NCI-H446 treated with DMSO at 0.1 percent for 48 hours (cell line): ENCODE results near the gene PRR29.
"Not testable (repeated sequence)": the region's sequence is repeated elsewhere in the genome, so short reads cannot be mapped to it uniquely, and the experiment has no call there.

Experiments
- DNase-seq: peaks from one replicate; lab custom pipeline; 2025; lab: John Stamatoyannopoulos, UW

The PRR29 gene

DNA sequence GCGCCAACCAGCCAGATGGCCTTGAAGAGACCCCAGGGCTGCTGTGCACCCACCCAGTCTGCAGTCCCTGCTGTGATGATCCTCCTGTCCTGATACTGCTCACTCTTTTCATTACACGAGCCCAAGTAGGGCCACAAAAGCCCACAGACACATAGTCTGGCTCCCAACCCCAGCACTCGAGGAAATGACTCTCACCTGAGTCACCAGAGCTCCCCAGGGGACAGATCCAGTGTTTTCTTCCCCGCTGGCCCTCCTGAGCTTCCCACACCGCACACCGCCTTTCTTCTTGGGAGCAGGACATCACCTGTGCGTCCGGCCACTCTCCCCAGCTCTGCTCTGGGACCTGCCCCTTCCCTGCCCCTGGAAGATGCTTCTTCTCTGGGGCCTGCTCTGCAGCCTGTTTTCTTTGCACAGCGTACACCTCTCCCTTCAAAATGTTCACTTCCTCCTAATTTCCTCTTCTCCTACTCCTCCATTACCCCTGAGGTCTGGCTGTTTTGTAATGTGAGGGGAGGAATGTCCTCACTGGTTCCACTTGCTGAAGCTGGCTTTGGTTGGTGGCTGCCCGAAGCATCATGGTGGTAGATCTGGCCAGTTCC is 23.5 kb upstream of the PRR29 start:
- no peak for DNase-seq

- no peak for DNase-seq
Measured at GRCh38 chr17:63975541-63976092, 22.5 kb upstream of the PRR29 start.

GRCh38 chr17:63976702-63977101 is 21.4 kb upstream of the PRR29 start:
- no peak for DNase-seq

DNA sequence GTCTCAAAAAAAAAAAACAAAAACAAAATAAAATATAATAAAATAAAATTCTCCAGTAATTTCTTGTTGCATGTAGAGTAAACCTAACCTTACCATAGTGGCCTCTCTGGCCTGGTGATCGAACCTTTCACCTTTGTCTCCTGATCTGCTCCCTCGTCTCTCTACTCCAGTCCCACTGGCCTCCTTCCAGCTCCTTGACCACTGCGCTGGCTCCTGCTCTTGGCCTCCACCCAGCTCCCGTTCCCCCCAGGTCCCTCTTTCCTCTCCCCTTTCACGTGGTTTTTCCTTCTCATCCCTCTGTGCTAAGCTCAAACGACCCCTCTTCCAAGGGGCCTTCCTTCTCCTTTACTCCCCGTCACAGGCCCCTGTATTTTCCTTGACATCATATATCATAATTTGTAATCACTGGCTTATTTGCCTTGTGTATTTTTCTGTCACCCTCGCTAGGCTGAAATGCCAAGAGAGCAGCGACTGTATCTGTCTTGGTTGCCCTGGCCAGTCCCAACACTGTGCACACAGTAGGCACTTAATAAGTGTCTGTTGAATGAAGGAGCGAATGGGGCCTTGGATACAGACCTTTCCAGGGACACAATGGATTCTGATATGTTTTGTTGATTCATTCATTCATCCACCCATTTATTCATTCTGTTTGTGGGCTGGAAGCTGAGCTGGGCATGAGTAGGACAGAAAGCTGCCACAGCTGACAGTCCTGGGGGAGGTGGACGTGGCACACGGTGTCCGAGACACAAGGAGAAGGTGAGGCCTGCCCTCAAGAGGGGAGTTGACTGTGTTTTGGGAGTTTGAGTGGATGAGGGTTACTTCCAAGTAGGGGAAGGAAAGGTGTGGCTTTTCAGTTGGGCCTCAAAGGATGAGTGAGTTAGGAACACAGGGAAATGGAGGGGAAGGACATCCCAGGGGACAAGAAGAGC is 19.6 kb upstream of the PRR29 start:
- no peak for DNase-seq

GRCh38 chr17:63982641-63983040 is 15.5 kb upstream of the PRR29 start:
- not testable (repeated sequence) for DNase-seq

DNA sequence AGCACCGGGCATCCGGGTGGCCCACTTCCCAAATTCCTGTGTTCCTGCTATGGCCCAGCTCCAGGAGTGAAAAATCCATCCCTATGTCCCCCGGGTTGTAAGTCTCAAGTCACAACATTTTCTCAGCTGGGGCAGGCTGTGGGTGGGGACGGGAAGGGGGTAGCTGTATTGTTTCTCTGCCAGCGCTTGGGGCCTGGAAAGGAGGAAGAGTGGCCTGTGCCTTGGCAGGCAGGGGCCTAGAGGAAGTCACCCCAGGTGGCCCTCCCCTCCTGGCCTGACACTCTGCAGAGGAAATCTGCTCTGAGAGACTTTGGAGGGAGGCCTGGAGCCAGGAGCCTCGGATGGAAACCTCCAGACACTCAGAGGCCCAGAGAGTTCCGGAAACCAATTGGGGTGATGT is 14.8 kb upstream of the PRR29 start:
- no peak for DNase-seq

DNA sequence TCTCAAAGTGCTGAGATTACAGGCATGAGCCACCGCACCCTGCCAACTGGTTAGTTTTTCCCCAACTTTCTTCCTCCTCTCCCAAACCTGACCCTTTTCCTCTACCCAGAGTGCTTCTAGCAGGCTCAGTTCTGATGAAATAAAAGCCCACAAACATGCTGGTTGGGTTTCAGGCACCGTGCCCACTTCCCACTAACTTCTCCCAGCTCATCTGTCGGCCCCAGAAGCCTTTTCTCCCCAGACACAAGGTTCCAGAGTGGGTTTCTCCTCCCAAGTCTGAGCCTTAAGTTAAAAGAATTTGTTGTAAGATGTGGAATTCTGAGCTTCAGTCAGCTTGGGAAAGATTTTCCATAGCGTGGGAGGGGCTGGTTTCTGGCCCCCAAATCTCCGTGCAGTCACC is 13.9 kb upstream of the PRR29 start:
- DNase-seq: no peak

DNA sequence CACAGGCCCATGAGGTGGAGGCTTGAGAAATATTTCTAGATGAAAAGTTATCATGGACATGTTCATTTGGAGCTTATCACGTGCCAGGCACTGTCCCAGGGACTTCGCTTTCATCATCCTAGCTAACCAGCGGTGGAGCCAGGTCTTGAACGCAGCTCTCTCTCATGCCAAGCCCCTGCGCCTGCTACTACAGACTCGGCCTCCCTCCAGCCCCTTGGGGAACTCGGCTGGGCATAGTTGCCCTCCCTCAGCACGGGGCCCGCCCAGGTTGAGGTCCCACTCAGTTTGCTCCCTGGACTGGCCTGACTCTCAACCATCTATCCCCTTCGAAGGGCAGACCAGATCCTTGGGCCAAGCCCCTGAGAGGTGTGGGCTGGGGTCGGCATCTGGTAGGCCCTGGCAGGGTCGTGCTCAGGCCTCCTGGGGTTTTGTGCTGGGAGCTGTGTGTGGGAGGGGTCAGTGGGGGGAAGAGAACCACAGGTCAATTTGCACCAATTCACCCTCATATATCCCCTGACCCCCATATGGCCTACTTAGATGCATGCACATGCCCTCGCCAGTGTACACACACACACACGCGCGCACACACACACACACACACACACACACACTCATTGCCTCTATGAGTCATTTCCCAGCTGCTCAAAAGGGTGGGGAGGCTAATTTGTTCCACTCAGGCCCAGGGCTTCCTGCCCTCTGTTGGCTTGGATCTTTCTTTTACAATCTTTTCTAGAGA is 13.3 kb upstream of the PRR29 start:
- no peak for DNase-seq

DNA sequence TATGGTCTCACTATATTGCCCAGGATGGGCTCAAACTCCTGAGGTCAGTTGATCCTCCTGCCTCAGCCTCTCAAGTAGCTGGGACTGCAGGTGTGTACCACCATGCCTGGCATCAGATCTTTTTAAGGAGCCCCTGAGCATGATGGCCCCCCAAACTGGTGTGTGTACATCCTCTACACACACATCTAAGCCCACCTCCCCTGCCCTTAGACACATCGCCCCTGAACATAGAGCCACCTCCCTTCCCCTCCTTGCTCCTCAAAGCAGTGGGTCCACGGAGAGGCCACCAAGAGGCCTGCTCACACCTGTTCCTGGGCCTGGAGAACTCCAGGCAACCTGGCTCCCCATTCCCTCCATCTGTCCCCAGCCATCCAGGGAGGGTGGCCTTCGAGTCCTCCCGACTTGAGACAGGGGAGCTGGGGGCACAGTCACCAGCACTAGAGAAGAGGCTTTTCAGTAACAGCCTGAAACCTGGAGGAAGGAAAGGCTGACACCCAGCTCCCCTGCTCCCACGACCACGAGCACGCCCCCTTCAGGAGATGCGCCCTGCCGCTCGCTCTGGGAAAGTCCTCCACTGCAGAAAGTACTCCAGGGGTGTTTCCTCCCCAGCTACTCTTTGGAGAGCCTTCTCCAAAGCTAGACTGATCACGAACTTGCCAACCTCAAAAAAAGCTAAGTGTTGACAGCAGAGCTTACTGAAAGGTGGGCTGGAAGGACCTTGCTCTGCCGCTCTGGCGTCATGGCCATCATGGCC is 12.6 kb upstream of the PRR29 start:
- no peak for DNase-seq

DNA sequence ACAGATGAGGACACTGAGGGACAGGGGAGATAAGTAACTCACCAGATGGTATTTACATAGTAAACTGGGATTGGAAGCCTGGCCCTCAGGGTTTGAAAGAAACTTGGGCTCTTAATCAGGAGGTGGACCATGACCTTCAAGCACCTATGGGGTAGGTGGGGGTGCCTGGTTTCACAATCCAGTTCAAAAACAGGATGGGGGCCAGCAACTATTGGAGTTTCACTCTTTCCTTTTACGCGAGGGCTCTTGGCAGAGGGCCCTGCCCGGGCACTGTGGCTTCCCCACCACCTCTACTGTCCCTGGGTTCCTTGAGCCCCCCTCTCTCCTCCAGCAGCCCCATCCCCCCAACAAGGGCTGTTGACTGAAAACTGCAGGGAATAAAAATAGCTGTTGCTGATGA is 11.3 kb upstream of the PRR29 start:
- DNase-seq: no peak

GRCh38 chr17:63987221-63988126 is 10.7 kb upstream of the PRR29 start:
- no peak for DNase-seq

DNA sequence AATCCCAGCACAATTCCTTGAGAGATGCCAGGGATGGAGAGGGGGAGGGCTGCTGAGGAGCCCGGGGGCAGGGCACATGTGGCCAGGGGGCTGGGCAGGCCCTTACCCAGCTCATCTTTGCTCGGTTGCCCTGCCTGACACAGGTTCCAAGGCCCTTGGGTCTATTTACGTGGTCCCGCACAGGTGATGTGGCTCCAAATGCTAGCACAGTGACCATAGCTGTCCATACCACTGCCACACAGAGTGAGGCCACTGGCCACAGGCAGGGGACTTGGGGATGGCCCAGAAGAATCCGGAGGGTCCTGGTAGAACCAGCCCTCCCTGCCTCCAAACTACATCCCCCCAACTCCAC is 10.0 kb upstream of the PRR29 start:
- no peak for DNase-seq

GRCh38 chr17:63988741-63989621 is 9.2 kb upstream of the PRR29 start:
- no peak for DNase-seq

GRCh38 chr17:63989622-63990345 is 8.4 kb upstream of the PRR29 start:
- no peak for DNase-seq

DNA sequence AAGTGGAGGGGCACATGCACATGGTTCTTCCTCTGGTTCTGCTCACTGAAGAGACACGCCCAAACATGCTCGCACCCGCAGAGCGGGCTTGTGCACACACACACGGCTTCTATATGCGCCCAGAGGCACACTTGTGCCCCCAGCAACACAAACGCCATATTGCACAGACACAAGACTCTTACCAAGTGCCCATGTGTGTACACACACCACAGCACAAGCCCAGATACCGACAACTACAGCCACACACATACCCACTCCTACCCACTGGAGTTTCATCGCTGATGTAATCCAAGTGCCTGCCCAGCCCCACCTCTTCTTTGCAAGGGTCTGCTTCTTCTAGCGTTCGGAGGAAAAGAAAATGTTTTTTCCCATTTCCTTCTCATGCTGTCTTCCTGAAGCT is 6.5 kb upstream of the PRR29 start:
- DNase-seq: no peak

- DNase-seq: no peak
Measured at GRCh38 chr17:63993368-63993985, 4.7 kb upstream of the PRR29 start.

DNA sequence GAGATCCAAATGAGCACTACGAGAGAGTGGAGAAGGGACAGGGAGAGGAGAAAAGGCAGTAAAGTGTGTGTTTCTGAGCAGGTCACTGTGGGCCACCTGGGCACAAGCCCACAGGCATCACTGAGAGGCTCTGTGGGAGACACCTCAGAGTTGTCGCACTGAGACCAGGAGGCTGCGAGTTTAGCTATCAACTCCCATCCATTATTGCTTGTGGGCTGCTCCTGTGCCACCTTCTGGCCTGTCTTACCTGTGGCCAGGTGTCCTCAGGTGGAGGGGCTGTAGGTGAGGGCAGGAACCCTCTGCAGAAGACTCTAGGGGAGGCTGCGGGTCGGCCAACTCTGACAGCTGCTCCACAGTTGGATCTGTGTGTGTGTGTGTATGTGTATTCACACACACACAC is 2.5 kb upstream of the PRR29 start:
- DNase-seq: no peak

DNA sequence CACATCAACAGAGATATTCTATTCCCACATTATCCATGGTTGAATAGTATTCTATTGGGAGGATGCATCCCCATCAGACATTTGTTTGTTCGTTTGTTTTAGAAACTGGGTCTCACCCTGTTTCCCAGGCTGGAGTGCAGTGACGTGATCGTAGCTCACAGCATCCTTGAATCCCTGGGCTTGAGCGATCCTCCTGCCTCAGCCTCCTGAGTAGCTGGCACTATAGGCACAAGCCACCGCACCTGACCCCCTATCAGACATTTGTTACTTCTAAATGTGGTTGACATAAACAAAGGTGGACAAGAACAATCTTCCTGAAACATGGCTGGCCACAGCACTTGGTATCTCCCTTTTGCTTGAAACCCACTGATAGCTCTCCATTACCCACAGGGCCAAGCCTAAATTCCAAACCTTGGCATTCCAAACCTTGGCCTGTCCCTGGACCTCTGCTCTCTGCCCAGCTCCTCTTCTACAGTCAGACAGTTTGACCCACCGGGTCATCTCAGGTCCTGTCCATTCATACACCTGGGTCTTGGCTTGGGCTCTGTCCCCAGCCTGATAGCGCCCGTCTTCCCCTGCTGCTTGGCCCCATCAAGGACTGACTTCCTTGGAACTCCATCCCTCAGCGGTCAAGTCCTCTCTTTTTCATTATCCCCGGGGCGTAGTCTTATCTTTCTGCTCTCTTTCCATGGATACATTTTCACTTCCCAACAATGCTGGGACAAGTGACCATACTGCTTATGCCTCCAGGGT is 1.5 kb upstream of the PRR29 start:
- DNase-seq: no peak
